HG02759 (cell line): ENCODE measurements around the gene BIK.
A peak's percentile ranks its signal among the peaks of the same experiment; 100 is the strongest.
"Not testable (repeated sequence)": the region's sequence is repeated elsewhere in the genome, so short reads cannot be mapped to it uniquely, and the experiment has no call there.

ENCODE experiments used
- ATAC-seq: cut with Tn5 transposase; IDR thresholded peaks from one replicate; pipeline ENCODE4 v1.9.1; 2021; ENCODE audit warnings: mild to moderate bottlenecking, moderate library complexity; ENCODE audit not compliant: unreplicated experiment

Gene BIK

DNA sequence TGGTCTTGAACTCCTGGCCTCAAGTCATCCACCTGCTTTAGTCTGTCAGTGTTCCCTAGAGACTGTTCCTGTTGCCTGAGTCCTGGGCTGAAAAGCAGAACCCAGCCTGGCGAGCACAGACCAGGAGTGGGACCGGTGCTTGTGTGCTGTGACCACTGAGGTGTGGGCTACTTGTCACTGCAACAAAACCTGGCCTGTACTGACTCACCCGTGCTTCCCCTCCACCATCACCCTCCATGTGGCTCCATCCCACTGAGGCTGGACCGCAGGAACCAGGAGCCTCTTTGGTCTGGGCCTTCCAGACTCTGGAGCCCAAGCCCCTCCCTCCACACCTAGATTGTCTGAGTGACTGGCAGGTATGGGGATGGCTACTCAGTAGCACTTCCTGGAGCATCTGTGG lies 24.0 kb downstream of the BIK start:
- ATAC-seq = no peak

DNA sequence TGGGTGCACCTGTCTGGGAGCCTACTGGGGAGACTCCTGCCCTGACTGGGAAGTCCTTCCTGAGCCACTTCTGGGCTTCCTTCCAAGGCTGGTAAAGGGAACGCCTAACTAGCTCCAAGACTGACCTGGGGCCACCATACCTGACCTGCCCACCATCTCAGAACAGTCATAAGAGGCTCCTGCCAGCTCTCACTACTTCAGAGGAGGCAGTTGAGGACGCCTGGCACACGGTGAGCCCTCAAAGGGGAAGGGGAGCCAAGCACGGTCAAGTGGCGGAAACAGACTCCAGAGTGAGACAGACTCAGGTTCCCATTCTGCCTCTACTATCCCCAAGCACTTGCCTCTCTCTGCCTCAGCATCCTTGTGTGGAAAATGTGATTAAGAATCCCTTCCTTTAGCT lies 25.0 kb downstream of the BIK start:
- no peak for ATAC-seq

DNA sequence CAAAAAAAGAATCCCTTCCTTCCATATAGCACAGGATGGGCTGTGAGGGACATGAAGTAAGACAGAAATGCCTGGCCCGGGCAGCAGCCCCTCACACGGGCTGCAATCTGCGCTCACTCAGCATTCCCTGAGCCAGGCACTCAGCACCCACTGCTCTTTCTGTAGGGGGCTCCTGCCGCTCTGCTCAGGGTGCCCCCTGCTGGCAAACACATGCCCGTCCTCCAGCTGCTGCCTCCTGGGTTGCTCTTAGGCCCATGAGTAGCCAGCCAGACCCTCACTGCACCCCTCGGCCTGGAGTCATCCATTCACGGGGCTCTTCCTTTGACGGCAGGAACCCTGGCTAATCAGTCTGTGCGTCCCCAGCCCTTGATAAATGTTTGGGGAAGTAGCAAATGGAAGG lies 25.7 kb downstream of the BIK start:
- no peak for ATAC-seq

DNA sequence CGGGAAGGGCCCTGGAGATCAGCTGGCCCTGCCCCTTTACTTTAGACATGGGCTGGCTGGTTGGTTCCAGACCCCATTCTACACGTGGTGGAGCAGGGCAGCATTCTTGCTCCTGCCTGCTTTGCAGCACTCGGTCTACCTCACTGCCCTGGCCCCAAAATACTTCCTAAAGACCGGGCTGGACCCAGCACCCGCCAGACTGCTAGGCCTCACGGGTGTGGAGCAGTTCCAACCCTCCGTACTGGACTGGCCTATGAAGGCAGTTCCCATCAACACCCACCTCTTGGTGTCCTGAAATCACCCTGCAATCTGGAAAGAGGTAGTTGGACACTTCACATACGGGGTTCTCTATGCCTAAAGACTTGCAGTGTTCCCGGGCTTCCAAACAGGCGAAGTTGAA lies 26.3 kb downstream of the BIK start:
- ATAC-seq = no peak

DNA sequence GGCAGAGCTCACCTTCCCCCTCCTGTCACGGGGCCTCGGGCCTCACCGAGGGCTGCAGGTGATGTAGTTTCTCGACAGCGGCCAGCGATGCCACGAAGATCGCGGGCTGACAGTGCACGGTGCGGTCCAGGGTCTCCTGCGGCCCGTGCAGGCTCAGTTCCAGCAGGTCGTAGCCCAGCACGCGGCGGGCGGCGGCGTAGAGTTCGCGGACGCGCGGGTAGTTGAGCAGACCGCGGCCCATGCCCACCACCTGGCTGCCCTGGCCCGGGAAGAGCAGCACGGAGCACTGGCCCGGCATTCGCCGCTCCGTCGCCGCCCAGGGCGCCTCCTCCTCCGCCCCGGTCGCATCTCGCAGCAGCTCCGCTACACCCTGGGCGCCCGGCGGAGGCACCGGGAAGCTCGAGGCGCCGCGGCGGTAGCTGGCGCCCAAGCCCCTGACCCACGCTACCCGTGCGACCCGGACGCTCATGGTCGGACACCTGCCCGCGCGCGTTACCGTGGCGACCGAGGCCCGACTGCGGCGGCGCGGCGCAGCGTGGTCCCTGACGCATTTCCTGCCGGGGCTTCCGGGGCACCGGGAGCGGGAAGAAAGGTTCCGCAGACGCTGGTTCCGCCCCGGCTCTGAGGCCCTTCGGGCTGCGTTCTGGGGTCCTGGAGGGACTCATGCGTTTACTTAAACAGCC lies 32.5 kb downstream of the BIK start, which contains the start of gene MCAT:
Gene MCAT, minus strand, starts transcription at position 519 of the 683 bp plus-strand sequence. Its CDS starts 50 bp downstream, at position 469.
- ATAC-seq = peak; percentile 88

DNA sequence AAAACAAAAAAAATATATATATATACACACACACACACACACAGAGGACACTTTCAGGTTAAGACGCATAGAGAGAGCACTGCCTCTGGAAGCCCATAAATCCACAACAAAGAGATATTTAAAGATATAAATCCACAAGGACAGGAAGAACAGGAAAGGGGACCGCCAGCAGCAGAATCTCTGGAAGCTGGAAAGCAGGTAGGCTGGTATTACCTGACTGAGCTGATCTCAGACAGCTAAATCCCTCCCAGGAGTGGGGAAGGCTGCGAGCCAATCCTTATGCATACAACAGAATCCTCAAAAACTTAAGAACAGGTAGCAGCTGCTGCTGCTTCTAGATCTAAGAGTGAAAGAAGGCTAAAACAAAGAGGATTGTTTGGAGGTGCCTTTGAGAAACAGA lies 34.4 kb downstream of the BIK start:
- ATAC-seq = no peak

DNA sequence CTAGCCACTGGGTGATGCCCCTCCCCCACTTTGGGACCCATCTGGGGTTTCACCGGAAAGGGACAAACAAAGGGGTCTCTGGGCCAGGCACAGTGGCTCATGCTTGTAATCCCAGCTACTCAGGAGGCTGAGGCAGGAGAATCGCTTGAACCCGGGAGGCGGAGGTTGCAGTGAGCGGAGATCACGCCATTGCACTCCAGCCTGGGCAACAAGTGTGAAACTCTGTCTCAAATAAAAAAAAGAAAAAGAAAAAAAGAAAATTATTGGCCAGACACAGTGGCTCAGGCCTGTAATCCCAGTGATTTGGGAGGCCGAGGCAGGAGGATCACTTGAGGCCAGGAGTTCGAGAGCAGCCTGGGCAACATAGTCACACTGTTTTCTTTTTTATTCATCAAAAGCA lies 34.8 kb downstream of the BIK start:
- not testable (repeated sequence) for ATAC-seq

DNA sequence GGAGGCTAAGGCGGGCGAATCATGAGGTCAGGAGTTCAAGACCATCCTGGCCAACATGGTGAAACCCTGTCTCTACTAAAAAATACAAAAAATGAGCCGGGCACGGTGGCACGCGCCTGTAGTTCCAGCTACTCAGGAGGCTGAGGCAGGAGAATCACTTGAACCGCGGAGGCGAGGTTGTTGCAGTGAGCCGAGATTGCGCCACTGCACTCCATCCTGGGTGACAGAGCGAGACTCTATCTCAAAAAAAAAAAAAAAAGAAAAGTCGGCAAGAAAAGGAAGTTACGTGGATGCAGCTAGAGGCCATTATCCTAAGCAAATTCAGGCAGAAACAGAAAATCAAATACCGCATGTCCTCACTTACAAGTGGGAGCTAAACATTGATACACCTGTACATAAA lies 35.8 kb downstream of the BIK start:
- ATAC-seq = not testable (repeated sequence)

DNA sequence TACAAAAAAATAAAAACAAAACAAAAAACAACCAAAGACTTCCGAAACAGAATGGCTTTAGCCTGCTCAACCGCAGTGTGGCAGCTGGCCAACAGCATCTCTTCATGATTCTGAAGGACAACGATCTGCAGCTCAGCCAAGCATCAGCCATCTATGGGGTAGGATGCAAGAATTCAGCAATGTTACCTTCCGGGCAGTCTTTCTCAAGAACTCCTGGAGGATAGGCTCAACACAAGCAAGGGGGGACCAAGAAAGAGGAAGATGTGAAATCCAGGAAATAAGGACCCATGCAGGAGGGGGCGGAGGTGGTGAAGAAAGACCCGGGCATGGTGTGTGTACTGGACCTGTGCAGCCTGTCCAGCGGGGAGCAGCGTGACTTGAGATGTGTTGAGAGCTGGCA lies 37.3 kb downstream of the BIK start:
- no peak for ATAC-seq

DNA sequence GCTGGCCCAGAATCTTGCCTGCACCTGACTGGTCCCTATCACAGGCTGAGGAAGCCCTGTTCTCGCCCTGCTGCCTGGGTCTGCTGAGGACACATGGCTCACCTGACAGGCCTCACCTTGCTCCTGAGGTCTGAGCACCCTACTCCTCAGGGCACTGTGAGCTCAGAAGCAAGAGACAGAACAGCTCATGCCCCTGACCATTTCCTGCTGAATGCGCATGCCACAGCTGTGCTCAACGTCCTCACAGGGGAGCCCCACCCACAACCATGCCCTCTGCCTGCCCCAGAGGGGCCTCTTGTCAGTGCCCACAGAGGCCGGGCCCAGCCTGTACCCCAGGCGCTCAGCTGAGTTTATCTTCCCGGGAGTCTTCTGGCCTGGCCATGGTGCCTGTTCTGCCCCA lies 38.0 kb downstream of the BIK start:
- no peak for ATAC-seq

DNA sequence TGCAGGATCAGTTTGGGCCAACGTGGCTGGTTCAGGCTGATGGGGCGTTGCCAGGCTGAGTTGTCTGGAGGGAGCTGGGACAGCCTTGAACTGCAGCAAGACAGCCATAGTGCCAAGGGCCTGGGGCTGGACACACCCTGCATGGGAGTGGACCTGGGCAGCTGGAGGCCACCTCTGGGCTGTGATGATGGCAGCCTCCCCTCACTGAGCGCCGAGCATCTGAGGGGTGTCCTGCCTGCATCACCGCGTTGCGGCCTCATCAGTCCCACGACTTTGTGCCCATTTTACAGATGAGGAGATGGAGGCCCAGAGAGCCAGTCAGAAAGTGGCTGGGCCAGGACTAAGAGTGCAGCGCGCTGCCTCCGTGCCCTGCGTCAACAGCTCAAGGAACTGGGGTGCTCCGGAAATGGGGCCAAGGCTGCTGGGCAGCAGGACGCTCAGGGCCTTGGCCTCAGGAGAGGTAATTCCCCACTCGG lies 40.2 kb downstream of the BIK start:
- no peak for ATAC-seq

DNA sequence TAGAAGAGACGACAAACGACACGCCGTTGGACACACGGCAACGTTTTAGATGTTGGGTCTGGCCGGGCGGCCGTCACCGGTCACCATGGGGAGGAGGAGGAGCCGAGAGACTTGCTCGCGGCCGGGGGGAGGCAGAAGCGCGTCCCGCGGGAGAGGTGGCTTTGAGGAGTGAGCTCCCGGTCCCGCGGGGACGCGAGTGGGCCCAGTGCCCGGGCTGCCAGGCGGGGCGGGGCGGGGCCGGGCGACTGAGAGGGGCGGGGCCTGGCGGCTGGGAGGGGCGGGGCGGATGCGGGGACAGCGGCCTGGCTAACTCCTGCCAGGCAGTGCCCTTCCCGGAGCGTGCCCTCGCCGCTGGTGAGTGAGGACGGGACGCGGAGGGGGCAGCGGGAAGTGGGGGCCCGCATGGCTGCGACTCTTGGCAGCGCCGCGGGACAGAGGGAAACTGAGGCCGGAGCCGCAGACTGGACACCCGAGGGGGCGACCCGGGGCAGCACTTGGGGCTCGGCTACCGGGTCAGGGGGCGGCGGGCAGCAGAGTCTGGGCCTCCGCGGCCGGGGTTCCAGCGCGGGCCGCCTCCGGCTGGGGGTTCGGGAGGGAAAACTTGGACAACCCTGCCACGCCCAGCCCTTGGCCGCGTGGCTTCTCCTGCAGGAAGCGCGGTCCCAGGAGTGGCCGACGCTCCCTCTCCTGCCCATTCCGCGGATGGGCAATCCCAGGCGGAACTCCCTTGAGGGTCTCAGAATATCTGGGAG lies 40.9 kb downstream of the BIK start, which contains the start of gene TSPO:
Gene TSPO, plus strand, starts transcription at position 309 of the 752 bp plus-strand sequence. CDS start 7,680 bp downstream, outside the sequence.
- ATAC-seq = no peak

DNA sequence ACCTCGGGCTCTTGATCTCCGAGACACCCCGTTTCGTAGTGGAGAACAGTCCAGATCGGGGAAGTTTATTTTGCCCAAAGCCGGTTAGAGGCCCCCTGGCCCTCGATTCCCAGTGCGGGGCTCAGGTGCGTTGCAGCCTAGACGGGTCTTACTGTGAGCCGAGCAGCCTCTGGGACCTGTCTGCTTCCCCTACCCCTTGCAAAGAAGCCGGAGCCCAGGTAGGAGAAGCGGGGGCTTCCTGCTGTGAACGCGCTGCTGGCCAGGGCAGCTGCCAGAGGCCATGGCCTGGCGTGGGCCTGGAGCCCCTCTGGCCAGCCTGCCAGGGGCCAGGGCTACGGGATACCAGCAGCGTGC lies 41.4 kb downstream of the BIK start:
- no peak for ATAC-seq

DNA sequence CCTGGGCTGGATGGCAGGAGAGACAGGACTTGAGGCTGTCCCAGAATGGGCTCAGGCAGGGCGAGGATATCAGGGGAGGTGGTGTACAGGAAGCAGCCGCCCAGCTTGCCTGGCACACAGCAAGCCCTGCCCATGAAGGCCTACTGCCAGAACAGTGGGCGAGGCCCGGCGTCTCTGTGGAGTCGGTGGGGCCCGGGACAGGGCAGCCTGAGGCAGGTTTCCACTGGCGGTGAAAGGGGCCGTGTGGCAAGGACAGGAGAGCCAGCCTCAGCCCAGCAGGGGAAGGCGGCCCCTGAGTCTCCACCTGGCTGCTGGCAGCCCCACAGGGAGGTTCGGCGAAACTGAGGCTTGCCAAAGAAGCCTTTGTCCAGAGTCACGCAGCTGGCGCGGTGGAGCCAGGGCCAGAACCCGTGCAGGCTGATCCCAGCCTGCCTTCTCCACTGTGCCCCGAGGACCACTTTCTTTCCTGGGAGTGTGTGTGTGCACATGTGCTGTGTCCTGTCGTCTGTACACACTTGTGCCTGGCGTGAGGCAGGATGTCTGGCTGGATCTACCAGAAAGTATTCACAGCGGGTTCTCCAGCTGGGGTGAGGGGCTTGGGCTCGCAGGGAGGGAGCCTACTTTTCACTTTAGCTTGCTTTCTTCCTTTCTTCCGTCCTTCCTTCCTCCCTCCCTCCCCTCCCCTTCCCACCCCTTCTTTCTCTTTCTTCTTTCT lies 42.0 kb downstream of the BIK start:
- no peak for ATAC-seq

DNA sequence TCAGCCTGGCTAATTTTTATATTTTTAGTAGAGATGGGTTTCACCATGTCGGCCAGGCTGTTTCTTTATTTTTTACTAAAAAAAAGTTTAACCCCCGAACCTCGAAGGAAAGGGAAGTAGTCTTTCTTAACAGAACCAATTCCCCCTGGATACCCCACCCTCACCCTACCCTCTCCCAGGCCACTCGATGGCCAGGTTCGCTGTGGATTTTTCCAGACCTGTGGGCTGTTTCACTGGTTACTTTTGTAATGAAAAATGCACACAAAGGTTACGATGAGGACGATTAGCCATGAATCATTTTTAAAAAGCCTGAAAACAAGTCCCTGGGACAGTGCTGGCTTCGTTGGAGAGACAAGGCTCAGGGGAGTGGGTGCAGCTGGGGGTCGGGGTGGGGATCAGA lies 43.3 kb downstream of the BIK start:
- no peak for ATAC-seq

DNA sequence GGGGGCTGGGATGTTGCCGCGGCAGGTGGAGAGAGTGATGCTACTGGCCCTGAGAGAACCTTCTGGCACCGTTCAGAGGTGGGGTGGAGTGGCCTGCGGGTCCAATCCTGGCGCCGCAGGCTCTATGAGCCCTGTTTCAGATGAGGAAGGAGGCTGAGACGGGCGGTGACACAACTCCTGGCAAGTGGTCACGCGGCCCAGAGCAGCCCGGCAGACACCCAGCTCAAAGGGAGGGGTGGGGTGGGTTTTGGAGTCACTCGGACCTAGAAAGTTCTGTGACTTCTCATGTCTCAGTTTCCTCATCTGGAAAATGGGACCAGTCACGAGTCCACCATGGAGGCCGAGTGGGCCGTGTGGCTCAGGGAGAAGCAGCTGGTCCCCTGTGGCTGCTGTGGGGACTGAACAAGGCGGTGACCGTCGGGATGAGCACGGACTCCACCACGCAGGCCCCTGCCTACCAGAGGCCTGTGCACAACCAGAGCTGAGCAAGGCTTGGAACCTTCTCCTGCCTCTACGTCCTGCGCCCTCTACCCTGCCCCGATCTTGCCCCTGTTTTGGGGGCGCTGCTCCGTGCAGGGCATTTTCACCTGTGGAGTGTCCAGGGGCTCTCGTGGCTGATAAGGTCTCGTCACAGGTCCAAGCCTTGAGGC lies 44.5 kb downstream of the BIK start:
- ATAC-seq = no peak

DNA sequence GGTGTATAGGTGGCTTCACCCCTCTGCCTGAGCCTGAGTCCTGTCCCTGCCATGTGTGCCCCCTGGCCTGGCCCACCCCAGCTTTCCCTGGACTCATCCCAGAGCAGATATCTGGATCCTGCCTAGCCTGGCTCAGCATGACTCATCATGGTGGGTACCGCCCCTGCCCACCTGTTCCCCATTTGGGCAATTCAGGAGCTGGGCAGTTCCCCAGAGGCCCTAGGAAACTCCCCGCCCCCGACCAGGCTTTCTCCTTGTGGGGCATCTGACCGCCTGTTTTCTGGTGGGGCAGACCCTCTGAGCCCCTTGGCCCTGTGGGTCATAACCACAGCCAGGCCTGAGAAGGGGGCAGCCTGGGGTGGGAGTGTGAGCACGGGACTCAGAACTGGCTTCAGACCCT lies 45.2 kb downstream of the BIK start:
- no peak for ATAC-seq

DNA sequence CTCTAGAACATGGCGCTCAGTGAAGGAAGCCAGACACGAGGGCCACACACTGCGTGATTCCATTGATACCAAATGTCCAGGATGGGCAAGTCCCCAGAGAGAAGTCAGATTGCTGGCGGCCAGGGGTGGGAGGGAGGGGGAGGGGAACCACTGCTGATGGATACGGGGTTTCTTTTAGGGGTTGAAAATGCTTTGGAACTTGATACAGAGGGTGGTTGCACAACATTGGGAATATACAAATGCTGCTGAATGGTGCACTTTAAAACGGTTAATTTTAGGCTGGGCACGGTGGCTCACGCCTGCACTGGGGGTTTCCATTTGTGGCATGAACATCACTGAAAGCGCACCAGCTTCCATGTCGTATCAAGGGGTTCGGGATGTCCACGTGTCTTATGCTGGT lies 45.9 kb downstream of the BIK start:
- ATAC-seq = no peak

DNA sequence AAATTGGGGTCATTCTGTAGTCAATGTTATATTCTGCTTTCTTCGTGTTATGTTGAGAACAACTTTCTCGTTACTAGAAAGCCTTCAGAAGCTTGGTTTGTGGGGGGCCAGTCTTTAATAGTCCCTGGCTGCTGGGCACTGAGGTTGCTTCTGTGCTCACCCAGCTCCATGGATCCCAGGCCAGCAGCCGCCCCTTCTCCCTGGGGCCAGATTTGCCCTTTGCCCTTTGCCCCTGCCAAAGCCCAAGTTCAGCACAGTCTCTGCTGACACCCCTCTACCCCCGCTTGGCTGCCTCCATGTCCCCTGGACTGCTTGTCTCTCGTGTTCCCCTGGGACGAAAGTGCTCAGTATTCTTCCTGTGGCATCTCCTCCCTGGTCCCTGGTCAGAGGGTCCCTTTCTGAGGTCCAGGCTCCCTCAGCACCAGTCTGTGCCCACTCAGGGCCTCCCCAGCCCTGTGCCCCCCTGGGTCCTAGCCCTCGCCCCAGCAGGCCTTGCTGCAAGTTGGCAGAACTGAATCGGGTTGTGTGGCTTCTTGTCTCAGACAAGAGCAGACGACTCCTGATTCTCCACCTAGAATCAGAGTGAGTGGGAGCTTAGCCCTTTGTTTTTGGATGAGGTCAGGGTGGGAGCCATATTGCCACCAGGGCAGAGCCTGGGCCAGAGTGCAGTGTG lies 47.5 kb downstream of the BIK start:
- no peak for ATAC-seq

DNA sequence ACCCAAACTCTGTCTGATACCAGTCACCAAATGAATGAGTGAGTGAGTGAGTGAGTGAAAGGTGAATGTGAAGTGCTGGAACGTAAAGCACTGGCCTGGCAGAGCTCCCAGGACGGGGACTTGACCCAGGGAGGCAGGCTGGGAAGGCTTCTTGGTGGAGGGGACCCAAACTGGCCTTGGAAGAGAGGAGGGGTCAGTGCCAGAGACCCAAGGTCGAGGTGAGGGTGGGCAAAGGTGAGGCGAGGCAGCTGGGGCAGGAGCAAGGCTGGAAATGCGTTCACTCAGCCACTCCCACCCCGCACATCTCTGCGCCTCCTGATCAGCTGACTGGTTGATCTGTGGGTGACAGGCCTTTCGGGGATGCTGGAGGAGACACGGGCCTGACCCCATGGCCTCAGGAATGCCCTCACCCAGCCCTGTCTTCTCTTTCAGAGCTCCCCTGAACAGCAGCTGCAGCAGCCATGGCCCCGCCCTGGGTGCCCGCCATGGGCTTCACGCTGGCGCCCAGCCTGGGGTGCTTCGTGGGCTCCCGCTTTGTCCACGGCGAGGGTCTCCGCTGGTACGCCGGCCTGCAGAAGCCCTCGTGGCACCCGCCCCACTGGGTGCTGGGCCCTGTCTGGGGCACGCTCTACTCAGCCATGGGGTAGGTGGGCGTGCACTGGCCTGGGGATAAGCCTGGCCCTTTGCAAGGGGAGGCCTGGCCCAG lies 48.4 kb downstream of the BIK start:
- ATAC-seq = no peak
